Amniotic epithelial cell (primary cell): ENCODE results near the gene TMEM87B.
A peak's percentile ranks its signal among the peaks of the same experiment; 100 is the strongest.
"Not testable (repeated sequence)": the region's sequence is repeated elsewhere in the genome, so short reads cannot be mapped to it uniquely, and the experiment has no call there.

Experiments used
- DNase-seq: peaks from one replicate; pipeline ENCODE4 v3.0.0-alpha.2; 2010; ENCODE audit warnings: low read depth

The TMEM87B gene

GRCh38 chr2:112065966-112066365 is 10.9 kb downstream of the TMEM87B start:
- peak; percentile 86 for DNase-seq

GRCh38 chr2:112069794-112070193 is 14.7 kb downstream of the TMEM87B start:
- DNase-seq = not testable (repeated sequence)

GRCh38 chr2:112073875-112074274 is 18.8 kb downstream of the TMEM87B start:
- DNase-seq = no peak

DNA sequence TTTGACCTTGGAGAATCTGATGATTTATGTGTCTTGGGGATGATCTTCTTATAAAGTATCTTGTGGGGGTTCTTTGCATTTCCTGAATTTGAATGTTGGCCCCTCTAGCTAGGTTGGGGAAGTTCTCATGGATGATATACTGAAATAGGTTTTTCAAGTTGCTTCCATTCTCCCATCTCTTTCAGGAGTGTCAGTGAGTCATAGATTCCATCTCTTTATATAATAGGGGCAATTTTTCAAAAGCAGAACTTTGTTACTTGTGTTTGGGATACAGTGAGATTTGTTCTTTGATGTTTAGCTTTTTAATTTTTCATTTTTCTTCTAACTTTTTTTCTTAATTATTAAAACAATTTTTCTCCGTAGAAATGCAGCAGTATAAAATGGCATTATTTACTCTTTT is 19.4 kb downstream of the TMEM87B start:
- no peak for DNase-seq

GRCh38 chr2:112075490-112076260 is 20.6 kb downstream of the TMEM87B start:
- DNase-seq = no peak

DNA sequence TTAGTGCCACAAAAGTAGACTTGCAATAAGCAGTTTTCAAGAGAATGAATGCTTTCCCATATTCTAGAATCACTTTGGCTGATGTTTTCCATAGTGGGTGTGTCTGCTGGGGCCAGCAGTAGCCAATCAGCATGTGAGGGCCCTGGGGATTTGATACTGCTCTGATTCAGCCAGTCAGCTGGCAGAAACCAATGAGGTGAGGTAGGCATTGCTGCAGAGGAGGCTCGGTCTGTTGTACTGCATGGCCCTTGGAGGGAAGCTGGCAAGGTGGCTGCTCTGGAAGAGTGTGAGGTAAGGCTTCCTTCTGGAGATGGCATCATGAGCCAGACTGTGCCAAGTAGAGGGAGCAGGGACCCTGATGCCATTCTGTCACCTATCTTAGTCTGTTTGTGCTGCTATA is 22.7 kb downstream of the TMEM87B start:
- no peak for DNase-seq

DNA sequence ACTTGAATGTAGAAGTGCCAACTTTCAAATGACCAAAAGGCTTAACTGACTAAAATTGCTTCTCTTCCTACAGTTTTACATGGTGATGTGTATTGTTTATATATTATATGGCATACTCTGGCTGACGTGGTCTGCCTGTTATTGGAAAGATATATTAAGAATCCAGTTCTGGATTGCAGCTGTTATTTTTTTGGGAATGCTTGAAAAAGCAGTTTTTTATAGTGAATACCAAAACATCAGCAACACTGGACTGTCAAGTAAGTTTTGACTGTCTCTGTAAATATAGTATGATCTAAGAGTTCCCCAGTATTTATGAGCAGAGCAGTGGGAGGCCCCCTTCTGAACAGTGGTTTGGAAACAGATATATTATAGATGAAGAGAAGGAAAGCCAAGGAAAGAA is 26.2 kb downstream of the TMEM87B start:
- DNase-seq = no peak

DNA sequence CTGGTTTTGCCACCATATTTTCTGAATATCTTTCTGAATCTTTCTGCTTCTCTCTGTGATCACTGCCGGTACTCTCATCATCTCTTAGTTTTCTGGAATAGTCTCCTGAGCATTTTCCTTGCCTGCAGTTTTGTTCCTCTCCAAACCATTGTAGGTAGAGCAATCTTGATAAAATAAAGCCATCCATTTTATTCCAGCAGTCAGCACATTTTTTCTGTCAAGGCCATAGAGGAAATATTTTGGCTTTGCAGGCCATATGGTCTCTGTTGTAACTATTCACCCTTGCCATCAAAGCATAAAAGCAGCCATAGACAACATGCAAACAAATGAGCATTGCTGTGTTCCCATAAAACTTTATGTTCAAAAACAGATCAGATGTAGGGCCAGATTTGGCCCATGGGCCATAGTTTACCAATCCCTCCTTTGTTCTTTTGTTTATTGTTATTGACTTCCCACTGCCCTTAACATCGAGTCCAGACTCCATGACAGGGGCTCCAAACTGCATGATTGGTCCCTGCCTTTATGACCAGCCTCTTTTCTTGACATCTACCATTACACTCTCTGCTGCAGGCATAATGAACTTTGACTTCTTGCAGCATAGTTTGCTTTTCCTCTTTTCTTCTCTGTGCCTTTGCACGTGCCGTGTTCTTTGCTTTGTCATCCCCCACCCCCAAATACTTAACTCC is 29.8 kb downstream of the TMEM87B start:
- DNase-seq = no peak

DNA sequence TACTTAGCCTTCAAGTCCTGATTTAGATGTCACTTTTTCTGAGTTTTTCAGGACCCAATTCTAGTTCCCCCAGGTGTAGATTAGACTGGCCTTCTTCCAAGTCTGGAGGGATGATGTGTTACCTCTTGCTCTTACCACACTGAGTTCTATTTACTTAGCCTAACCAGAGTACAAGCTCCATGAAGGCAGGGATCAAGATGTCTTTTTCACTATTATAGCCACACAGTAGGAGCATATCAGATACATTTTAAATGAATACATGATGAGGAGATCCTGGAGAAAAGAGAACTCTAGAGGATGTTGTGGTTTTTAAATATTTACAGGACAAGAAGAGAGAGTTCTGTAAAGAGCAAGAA is 30.3 kb downstream of the TMEM87B start:
- DNase-seq = no peak

- DNase-seq = no peak
These were observed 31.0 kb downstream of the TMEM87B start for GRCh38 chr2:112085916-112086669.

- DNase-seq = no peak
These were observed 32.4 kb downstream of the TMEM87B start for GRCh38 chr2:112087346-112088020.

- no peak for DNase-seq
These were observed 34.3 kb downstream of the TMEM87B start for GRCh38 chr2:112089375-112089774.

DNA sequence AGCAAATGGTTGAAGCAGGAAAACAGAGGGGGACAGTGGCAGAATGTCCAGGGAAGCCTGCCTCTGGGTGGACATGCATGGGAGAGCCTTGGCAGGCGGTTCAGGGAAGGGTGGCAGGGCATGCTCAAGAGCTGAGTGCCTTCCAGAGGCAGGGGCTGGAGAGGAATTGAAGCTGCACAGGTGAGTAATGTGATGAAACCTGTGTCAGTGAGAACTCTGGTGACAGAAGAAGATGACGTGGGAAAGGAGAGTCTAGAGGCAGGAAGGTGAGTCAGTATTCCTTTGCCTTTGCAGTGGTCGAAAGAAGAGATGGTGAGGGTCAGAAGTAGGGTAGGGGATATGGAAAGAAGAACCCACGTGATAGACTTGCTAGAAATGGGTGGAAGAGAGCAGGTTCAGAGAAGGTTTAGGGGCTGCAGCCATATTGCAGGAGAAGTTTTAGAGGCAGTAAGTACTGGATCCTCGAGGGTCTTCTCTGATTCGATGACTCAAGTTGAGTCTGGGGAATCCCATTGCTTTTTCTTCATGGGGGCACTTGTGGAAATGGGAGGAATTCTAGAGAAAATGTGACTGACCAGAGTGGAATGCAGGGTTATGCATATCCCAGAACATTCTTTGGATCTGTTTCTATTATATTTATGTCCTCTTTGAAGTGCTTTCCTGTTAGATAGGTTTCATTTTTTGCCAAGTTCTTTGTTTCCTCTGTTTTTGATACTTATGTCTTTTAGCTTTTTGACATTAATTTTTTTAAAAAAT is 37.4 kb downstream of the TMEM87B start:
- peak; percentile 69 for DNase-seq

DNA sequence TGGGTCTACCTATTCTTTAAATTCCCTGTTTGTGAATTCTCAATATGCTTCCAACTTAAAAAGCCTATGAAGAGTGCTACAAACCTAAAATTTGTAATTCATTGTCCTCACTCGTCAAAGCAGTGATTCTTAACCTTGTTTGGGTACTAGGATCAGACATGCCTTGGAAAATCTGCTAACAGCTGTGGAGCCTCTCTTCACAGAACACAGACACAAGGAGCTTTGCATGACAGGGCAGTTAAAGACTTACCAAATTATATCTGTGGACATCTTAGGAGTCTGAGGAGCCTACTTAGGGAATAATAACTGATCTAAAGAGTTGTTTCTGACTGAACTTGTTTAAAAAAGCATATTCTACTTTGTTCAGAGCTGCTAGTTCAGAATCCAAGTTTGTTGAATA is 38.1 kb downstream of the TMEM87B start:
- no peak for DNase-seq

- DNase-seq = no peak
These were observed 40.6 kb downstream of the TMEM87B start for GRCh38 chr2:112095681-112096080.

DNA sequence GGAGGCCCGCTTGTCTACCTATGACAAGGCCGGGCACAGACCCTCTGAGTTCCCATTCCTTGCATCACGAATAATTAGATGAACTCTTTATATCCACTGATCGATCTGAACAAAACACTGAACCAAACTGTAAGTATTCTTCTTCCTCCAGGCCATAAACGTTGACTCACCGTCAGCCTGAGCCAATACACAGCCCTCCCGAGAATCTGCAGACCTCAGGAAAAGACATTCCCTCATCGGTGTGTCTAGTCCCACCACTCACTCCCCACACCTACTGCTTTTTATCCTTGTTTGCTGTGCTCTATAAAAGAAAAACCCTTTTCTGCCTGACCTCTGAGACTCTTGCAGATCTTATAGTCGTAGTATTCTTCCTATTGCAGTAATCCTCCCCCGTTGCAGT is 41.0 kb downstream of the TMEM87B start:
- DNase-seq = no peak

DNA sequence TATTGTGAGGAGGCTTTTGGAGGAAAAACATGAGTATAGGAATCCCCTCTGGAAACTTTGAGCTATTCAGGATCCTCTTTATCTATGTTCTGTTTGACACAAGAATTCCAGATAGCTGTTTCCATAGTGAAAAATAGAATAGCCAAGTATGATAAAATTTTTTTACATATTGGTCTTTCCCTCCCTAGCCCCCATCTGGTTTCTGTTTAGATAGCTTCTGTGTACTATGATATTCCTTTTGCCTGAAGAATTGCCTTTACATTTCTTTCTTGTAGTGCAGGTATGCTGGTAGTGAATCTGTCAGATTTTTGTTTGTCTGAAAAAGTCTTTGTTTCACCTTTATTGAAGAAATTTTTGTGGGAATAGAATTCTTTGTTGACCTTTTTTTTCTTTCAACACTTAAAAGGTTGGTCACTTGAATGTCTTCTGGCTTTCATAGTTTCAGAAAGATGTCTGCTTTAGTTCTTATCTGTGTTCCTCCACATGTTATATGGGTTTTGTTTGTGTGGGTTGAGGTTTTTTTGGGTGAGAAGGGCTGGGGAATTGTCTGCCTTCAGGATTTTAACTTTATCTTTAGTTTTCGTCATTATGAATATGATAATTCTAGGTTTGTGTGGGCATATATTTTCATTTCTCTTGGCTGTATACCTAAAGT is 53.2 kb downstream of the TMEM87B start:
- no peak for DNase-seq

DNA sequence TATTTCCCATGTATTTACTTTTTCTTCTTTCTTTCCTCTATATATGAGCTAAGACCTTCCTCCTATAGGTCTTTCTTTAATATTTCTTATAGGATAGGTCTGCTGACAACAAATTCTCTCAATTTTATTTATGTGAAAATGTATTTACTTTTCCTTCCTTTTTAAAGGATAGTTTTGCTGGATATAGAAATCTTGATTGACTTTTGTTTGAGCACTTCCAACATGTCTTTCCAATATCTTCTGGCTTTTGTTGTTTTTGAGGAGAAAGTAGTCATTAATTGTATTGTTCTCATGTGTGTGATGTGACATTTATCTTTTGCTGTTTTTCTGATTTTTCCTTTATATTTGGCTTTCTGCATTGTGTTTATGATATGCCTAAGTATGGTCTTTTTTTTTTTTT is 54.2 kb downstream of the TMEM87B start:
- no peak for DNase-seq

GRCh38 chr2:112110966-112111365 is 55.9 kb downstream of the TMEM87B start:
- no peak for DNase-seq

DNA sequence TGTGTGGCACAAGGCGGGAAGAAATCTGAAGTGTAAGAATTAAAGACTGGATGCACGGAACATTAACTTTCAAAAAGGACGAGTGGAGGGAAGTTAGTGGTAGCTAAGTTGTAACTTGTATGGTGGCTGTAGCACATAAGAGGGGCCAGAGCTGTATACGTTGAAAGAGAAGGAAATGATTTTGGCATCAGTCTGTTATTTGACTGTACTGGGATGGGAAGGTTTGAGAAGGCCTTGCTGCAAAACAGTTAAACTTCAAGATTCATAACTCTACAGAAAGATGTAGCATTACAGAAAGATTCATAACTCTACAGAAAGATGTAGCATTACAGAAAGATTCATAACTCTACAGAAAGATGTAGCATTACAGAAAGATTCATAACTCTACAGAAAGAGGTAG is 58.3 kb downstream of the TMEM87B start:
- not testable (repeated sequence) for DNase-seq

DNA sequence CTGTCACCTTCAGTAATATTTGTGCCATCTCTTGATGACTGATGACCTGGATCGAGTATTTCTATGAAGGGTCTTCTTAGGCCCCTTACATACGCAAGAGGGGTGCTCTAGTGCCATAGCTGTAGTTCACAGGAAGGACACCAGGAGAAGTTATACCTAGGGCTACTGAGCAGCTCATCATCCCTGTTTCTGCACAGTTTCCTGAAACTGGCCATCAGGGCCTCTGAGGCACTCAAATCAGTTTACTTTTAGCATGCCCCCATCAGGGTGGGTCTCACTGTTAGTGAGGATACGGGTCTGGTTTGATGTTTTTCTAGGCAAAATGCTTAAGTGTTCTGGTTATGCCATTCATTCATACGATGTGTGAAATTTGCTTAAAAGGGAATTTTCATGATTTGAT is 63.1 kb downstream of the TMEM87B start:
- no peak for DNase-seq
